Lower lobe of right lung (tissue), 2 donors: Measurements from ENCODE around the gene PHF20. TPM values are rescaled to one million over a fixed set of nuclear protein-coding genes. Genes with fewer than 3 reads are reported as not detected.
A peak's percentile ranks its signal among the peaks of the same experiment; 100 is the strongest.
"Not testable (repeated sequence)": the region's sequence is repeated elsewhere in the genome, so short reads cannot be mapped to it uniquely, and the experiment has no call there.

Experiments used
- ATAC-seq, 2 donors: fragments of 200-7000 bp; cut with Tn5 transposase; one replicate each; pipeline ENCODE4 v1.9.1; 2020 to 2022; ENCODE audit warnings: mild to moderate bottlenecking in 2 of 2, moderate library complexity in 2 of 2
- DNase-seq: peaks from one replicate; pipeline ENCODE4 v3.0.0-alpha.2; 2020
- H3K27ac ChIP-seq: fragments of 200-600 bp; one replicate; pipeline ENCODE4 v1.8.0; 2022
- H3K27me3 ChIP-seq: fragments of 200-600 bp; one replicate; pipeline ENCODE4 v1.8.0; 2022; ENCODE audit warnings: low read depth
- H3K36me3 ChIP-seq: fragments of 200-600 bp; one replicate; pipeline ENCODE4 v1.8.0; 2022; ENCODE audit warnings: mild to moderate bottlenecking
- H3K4me1 ChIP-seq: fragments of 200-600 bp; one replicate; pipeline ENCODE4 v1.8.0; 2022
- H3K4me3 ChIP-seq: fragments of 200-600 bp; one replicate; pipeline ENCODE4 v1.8.0; 2022; ENCODE audit warnings: mild to moderate bottlenecking
- H3K9me3 ChIP-seq: fragments of 200-600 bp; one replicate; pipeline ENCODE4 v1.8.0; 2022
- intact Hi-C: fragments of 100-400 bp; cut with DNase I; formaldehyde crosslinking; loops from one replicate; pipeline ENCODE4 v1.11.0; 2022
- total RNA-seq: library from RNA; stranded (reverse); fragmentation: NEBNext Ultra II Directional; extraction: Animal tissue kit (Norgen Biotek cat#: 25700); gene quantifications from one replicate; pipeline ENCODE4 v1.2.1, GENCODE V29; 2021
- TF ChIP-seq, protein P1 (sequence below): fragments of 200-600 bp; IDR thresholded peaks from one replicate; pipeline ENCODE4 v1.8.0; 2022; ENCODE audit warnings: antibody characterized with exemption, mild to moderate bottlenecking
- donor health status: DM: no; HTN: yes; CAD: no; lungs with severe emphysema.

Gene PHF20
- total RNA-seq, 1 donor from 2014 or later, result 47.9 TPM

GRCh38 chr20:35878113-35878625 lies 106.4 kb downstream of the PHF20 start:
- ATAC-seq (no peak), DNase-seq (no peak)
- Histone ChIP-seq H3K4me3 (no peak overlapping the region), H3K27me3 (no peaks in the 10 kb centered on the region), H3K36me3 (peaks cover 30% of the 10 kb centered on the region), H3K27ac (no peak overlapping the region), H3K4me1 (no peaks in the 10 kb centered on the region), H3K9me3 (no peaks in the 10 kb centered on the region)
- TF ChIP-seq, protein P1, sequence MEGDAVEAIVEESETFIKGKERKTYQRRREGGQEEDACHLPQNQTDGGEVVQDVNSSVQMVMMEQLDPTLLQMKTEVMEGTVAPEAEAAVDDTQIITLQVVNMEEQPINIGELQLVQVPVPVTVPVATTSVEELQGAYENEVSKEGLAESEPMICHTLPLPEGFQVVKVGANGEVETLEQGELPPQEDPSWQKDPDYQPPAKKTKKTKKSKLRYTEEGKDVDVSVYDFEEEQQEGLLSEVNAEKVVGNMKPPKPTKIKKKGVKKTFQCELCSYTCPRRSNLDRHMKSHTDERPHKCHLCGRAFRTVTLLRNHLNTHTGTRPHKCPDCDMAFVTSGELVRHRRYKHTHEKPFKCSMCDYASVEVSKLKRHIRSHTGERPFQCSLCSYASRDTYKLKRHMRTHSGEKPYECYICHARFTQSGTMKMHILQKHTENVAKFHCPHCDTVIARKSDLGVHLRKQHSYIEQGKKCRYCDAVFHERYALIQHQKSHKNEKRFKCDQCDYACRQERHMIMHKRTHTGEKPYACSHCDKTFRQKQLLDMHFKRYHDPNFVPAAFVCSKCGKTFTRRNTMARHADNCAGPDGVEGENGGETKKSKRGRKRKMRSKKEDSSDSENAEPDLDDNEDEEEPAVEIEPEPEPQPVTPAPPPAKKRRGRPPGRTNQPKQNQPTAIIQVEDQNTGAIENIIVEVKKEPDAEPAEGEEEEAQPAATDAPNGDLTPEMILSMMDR, result no peak
- intact Hi-C loops, result no loop called here

- H3K27ac ChIP-seq, result no peak overlapping the region
- no peaks in the 10 kb centered on the region for H3K9me3 ChIP-seq
- H3K4me3 ChIP-seq, result no peak overlapping the region
- H3K36me3 ChIP-seq, result peaks cover 16% of the 10 kb centered on the region
- H3K27me3 ChIP-seq, result no peaks in the 10 kb centered on the region
- DNase-seq (no peak), ATAC-seq (no peak)
- TF ChIP-seq, protein P1, result no peak
- intact Hi-C loops, result no loop called here
- H3K4me1 ChIP-seq, result peaks cover 10% of the 10 kb centered on the region
Observed at GRCh38 chr20:35881676-35882075, 109.9 kb downstream of the PHF20 start.

DNA sequence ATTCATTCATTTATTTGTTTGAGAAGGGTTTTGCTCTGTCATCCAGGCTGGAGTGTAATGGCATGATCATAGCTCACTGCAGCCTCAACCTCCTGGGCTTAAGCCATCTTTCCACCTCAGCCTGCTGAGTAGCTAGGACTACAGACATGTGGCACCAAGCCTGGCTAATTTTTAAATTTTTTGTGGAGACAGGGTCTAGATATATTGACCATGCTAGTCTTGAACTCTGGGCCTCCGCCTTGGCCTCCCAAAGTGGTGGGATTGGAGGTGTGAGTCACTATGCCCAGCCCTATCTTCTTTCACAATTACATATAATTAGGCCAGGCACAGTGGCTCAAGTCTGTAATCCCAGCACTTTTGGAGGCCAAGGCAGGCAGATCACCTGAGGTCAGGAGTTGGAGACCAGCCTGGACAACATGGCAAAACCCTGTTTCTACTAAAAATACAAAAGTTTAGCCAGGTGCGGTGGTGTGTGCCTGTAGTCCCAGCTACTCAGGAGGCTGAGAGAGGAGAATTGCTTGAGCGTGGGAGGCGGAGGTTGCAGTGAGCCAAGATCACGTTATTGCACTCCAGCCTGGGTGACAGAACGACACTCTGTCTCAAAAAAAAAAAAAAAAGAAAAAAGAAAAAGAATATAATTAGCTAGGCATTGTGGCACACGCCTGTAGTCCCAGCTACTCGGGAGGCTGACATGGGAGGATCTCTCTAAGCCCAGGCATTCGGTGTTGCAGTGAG lies 110.8 kb downstream of the PHF20 start:
- ATAC-seq, H3K27me3 ChIP-seq, H3K4me3 ChIP-seq, H3K9me3 ChIP-seq, H3K27ac ChIP-seq, intact Hi-C loops, DNase-seq: not testable (repeated sequence)
- Histone ChIP-seq H3K36me3 (peaks cover 11% of the 10 kb centered on the region), H3K4me1 (peaks cover 10% of the 10 kb centered on the region)

- peak overlapping the region; percentile 37 for H3K27ac ChIP-seq
- ATAC-seq (no peak), DNase-seq (no peak)
- no peak overlapping the region for H3K4me3 ChIP-seq
- no peaks in the 10 kb centered on the region for H3K27me3 ChIP-seq
- TF ChIP-seq, protein P1, result no peak
- H3K4me1 ChIP-seq, result peaks cover 13% of the 10 kb centered on the region
- intact Hi-C loops, result no loop called here
- no peaks in the 10 kb centered on the region for H3K9me3 ChIP-seq
- peaks cover 4% of the 10 kb centered on the region for H3K36me3 ChIP-seq
Observed at GRCh38 chr20:35883336-35883777, 111.5 kb downstream of the PHF20 start.

GRCh38 chr20:35883778-35884540 lies 112.1 kb downstream of the PHF20 start:
- H3K27ac ChIP-seq, result peak overlapping the region; percentile 37

More at GRCh38 chr20:35883778-35884540, 112.1 kb downstream of the PHF20 start:
- TF ChIP-seq, protein P1, result peak; percentile 73
- H3K9me3 ChIP-seq, result no peaks in the 10 kb centered on the region
- intact Hi-C loops, result no loop called here
- ATAC-seq, result peak; percentile 92
- no peaks in the 10 kb centered on the region for H3K36me3 ChIP-seq
- no peak overlapping the region for H3K4me3 ChIP-seq
- H3K4me1 ChIP-seq, result peaks cover 13% of the 10 kb centered on the region
- DNase-seq, result peak; percentile 61
- no peaks in the 10 kb centered on the region for H3K27me3 ChIP-seq
